GM12873 (cell line): ENCODE results near the gene PHLDB1.

ENCODE experiments used
- CTCF ChIP-seq: IDR thresholded peaks from 2 replicates; pipeline ENCODE4 v1.5.1; 2012; ENCODE audit warnings: low read depth, mild to moderate bottlenecking, moderate library complexity, low read length, control low read depth; ENCODE audit not compliant: insufficient read depth; ENCODE audit errors: missing control alignments

The PHLDB1 gene

DNA sequence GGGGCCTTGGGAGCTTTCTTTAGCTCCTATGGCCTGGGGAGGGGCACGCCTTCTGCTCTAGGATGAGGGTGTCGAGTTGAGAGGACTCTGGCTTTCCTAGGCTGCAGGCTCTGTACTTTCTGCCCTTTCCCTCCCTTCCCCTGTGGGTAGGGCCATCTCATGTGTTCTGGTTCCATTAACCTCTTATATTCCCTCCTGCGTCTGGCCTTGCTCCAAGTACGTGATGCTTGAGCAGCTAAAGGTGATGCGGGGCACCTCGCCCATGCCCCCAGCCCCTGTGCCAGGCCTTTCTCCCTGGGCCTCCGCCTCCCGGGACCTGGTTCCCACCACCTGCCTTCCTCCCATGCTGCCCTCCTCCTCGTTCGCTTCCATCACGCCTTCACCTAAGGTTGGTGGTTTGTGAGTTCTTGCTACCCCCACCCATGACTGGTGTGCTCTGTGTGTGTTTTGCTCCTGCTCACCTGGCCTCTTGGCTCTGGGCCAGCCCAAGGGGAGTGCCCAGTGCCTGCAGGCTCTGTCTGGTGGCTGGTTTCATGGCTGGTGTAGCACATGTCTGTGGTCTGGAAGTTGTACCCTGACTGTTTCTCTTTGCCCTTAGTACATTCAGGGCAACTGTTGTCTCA, 34.1 kb downstream of the PHLDB1 start:
- TF ChIP-seq CTCF, result no peak

GRCh38 chr11:118643142-118643994, 36.0 kb downstream of the PHLDB1 start:
- no peak for TF ChIP-seq CTCF

DNA sequence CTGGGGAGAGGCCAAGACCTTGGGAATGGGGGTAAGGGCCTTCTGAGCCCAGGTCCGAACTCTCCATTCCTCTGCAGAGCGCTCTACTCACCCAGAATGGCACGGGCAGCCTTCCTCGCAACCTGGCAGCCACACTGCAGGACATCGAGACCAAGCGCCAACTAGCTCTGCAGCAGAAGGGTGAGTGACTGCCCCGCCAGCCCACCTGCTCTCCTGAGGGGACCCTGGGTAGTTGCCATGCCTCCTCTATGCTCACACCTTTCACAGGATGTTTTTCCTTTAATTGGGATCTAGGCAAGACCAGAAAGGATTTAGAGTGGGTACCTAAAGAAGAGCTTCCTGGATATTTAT, 36.6 kb downstream of the PHLDB1 start:
- no peak for TF ChIP-seq CTCF

DNA sequence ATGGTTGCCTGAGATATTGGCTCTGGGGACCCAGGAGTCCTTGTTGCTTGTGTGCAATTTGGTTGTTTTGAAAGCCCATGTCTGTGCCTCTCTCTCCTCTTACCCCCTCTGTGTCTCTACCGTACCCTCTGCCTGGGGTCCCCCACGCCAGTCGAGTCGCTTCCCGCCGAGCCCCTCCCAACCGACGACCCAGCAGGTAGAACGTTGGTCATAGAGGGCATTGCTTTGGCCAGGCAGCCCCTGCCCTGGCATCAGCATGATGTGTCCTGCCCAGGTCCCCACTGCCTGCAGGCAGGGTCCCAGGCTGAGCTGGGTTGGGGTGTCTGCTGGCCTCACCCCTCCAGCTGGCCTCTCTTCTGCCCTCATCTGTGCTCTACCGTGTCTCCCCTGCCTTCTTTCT, 37.1 kb downstream of the PHLDB1 start:
- TF ChIP-seq CTCF, result no peak

DNA sequence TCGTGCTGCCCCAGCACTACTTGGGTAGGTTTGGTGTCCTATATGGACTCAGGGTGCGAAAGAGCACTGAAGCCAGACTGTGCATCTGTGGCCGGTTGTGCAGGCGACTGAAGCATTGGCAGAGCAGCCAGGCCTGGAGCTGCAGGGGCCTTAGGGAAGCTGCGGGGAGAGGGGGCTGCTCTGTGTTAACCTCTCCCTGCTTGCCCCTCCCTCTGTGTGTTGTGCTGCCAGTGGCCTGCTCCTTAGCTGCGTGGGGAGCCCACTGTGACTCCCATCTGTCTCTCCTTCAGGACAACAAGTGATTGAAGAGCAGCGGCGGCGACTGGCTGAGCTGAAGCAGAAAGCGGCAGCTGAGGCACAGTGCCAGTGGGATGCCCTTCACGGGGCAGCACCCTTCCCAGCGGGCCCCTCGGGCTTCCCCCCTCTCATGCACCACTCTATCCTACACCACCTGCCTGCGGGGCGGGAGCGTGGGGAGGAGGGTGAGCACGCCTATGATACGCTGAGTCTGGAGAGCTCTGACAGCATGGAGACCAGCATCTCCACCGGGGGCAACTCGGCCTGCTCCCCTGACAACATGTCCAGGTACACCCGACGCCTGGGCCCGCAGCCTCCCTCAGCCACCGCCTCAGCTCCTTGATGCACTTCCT, 37.8 kb downstream of the PHLDB1 start:
- no peak for TF ChIP-seq CTCF

GRCh38 chr11:118646393-118646792, 39.0 kb downstream of the PHLDB1 start:
- TF ChIP-seq CTCF, result no peak

DNA sequence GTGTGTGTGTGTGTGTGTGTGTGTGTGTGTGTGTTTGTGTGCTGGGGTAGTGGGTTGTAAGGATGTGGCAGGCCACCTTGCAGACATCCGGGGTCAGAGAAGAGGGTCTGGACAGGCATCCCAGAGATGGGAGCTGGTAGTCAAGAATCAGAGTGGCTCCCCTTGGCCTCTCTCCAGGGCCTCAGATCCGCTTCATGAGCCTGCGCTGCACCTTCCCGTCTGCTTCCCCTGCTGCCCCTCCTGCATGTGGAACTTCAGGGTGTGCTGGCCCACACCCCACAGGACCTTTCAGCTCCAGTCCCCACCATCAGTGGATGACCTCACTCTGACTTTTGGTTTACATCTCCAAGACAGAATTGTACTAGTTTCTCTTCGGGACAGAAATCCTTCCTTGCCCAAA, 40.9 kb downstream of the PHLDB1 start:
- no peak for TF ChIP-seq CTCF
